Measurements from ENCODE around the gene KLHL22. TPM values are rescaled to one million over a fixed set of nuclear protein-coding genes. Genes with fewer than 3 reads are reported as not detected.

Gene KLHL22
- total RNA-seq, 1 experiment from 2014 or later: 36.2 TPM

DNA sequence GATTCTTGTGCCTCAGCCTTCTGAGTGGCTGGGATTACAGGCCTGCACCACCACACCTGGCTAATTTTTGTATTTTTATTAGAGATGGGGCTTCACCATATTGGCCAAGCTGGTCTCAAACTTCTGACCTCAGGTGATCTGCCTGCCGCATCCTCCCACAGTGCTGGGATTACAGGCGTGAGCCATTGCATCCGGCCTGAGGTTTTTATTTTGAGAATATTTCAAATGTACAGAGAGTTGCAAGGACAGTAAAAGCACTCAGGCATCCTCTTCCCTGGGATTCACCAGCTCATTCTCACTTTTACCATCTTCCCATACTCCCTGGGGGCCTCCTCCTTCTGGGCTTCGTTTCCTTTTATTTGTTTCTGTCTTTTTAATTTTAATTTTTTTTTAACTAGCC is 24.0 kb upstream of the KLHL22 start:
- POLR2A ChIA-PET (ENCODE audit: low non-redundant PET): no interaction called here
- intact Hi-C loops (cut with micrococcal nuclease; ENCODE audit: unreplicated experiment): no loop called here
- BruUV-seq (replicated peaks): no TSS peak

DNA sequence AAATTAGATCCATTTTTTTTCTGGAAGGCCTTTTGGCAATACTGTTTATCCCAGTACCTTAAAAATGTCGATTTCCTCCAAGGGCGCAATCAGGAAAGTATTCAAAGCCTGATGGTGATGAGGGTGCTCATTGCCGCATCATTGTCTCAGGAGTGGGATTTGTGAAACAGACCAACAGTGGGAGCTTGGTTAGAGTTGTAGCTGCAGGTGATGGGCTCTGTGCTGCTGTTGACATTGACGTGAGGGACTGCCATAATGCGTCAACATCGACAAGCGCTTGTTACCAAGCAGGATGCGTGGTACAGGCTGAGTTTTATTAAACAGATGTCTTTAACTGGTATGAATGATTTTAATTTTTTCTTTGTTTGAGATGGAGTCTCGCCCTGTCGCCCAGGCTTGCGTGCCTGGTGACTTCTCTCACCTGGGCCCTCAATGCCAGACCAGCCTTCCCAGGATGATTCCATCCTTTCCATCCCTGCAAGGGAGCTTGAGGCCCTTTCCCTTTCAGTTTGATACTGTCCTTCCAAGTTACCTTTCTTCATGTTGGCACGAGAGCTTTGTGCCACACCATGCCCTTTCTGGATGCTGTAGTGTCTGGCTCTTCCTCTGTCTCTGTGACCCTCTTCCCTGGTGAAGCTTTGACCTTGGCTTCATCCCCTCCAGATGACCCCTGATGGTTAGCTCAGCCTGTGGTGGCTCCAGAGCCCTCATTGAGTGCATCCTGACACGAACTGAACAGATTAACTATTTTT is 22.4 kb upstream of the KLHL22 start:
- peaks cover 34% of the 10 kb centered on the region for H3K4me1 ChIP-seq (ENCODE audit: insufficient read depth, low read length, poor library complexity, severe bottlenecking)
- no peak overlapping the region for H3K4me3 ChIP-seq (ENCODE audit: low read depth, low read length, poor library complexity, severe bottlenecking)
- TF ChIP-seq EZH2 (IDR thresholded peaks at IDR 0.05; ENCODE audit: borderline replicate concordance, low read depth, low read length, poor library complexity, severe bottlenecking): no peak
- TF ChIP-seq, protein P1, sequence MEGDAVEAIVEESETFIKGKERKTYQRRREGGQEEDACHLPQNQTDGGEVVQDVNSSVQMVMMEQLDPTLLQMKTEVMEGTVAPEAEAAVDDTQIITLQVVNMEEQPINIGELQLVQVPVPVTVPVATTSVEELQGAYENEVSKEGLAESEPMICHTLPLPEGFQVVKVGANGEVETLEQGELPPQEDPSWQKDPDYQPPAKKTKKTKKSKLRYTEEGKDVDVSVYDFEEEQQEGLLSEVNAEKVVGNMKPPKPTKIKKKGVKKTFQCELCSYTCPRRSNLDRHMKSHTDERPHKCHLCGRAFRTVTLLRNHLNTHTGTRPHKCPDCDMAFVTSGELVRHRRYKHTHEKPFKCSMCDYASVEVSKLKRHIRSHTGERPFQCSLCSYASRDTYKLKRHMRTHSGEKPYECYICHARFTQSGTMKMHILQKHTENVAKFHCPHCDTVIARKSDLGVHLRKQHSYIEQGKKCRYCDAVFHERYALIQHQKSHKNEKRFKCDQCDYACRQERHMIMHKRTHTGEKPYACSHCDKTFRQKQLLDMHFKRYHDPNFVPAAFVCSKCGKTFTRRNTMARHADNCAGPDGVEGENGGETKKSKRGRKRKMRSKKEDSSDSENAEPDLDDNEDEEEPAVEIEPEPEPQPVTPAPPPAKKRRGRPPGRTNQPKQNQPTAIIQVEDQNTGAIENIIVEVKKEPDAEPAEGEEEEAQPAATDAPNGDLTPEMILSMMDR (conservative IDR thresholded peaks at IDR 0.05; ENCODE audit: low read depth, low read length): no peak
- BruUV-seq (replicated peaks): no TSS peak
- no peaks in the 10 kb centered on the region for H3K27me3 ChIP-seq (replicated peaks; ENCODE audit: insufficient read depth, low read depth, low read length, poor library complexity)
- intact Hi-C loops (cut with micrococcal nuclease; ENCODE audit: unreplicated experiment): no loop called here
- POLR2A ChIA-PET (ENCODE audit: low non-redundant PET): interaction anchor here (0.7 kb wide), 1 partner anchor 383 kb away, joined by 3 read pairs; no protein-coding TSS in a partner anchor
- peaks cover 6% of the 10 kb centered on the region for H3K36me3 ChIP-seq (ENCODE audit: insufficient read depth, low read length, poor library complexity, severe bottlenecking)
- no peak for DNase-seq (ENCODE audit: low spot score)
- H3K27ac ChIP-seq (ENCODE audit: low read depth, low read length, poor library complexity, severe bottlenecking): peak overlapping the region; percentile 39
- CTCF ChIA-PET: no interaction called here
- H3K9me3 ChIP-seq (ENCODE audit: low read depth, low read length, poor library complexity, severe bottlenecking): no peaks in the 10 kb centered on the region

More for the DNA sequence above, 24.0 kb upstream of the KLHL22 start:
- Histone ChIP-seq H3K36me3 (ENCODE audit: insufficient read depth, low read length, poor library complexity, severe bottlenecking) (peaks cover 6% of the 10 kb centered on the region), H3K27ac (ENCODE audit: low read depth, low read length, poor library complexity, severe bottlenecking) (peak overlapping the region; percentile 83), H3K27me3 (replicated peaks; ENCODE audit: insufficient read depth, low read depth, low read length, poor library complexity) (no peaks in the 10 kb centered on the region), H3K9me3 (ENCODE audit: low read depth, low read length, poor library complexity, severe bottlenecking) (no peaks in the 10 kb centered on the region), H3K4me1 (ENCODE audit: insufficient read depth, low read length, poor library complexity, severe bottlenecking) (peaks cover 50% of the 10 kb centered on the region), H3K4me3 (ENCODE audit: low read depth, low read length, poor library complexity, severe bottlenecking) (no peak overlapping the region)
- peak; percentile 51 for DNase-seq (ENCODE audit: low spot score)
- TF ChIP-seq, protein P1 (conservative IDR thresholded peaks at IDR 0.05; ENCODE audit: low read depth, low read length): no peak
- TF ChIP-seq EZH2 (IDR thresholded peaks at IDR 0.05; ENCODE audit: borderline replicate concordance, low read depth, low read length, poor library complexity, severe bottlenecking): no peak
- CTCF ChIA-PET: interaction anchor here (0.5 kb wide), 1 partner anchor 24 kb away, joined by 6 read pairs; the partner anchor contains the start of gene KLHL22

DNA sequence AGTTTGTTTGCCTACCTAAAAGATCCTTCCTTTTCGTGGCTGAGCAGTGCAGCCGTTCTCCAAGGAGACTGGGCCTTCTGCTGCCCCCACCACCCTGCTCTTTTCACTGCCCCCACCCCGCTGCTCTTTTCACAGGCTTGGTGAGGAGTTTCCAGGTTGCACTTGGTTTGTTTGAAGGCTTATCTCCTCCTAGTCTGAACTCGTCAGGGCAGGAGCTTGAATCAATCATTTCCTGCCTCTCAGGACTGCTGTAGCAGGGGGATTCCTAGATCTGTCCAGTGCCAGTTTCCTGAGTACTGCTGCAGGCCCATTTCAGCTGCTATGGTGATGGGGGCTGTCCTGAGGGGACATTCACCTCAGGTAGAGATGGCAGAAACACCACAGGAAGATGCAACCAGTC is 21.8 kb upstream of the KLHL22 start:
- no peaks in the 10 kb centered on the region for H3K9me3 ChIP-seq (ENCODE audit: low read depth, low read length, poor library complexity, severe bottlenecking)
- H3K36me3 ChIP-seq (ENCODE audit: insufficient read depth, low read length, poor library complexity, severe bottlenecking): peaks cover 6% of the 10 kb centered on the region
- H3K4me3 ChIP-seq (ENCODE audit: low read depth, low read length, poor library complexity, severe bottlenecking): no peak overlapping the region
- TF ChIP-seq, protein P1 (conservative IDR thresholded peaks at IDR 0.05; ENCODE audit: low read depth, low read length): no peak
- DNase-seq (ENCODE audit: low spot score): no peak
- no peaks in the 10 kb centered on the region for H3K27me3 ChIP-seq (replicated peaks; ENCODE audit: insufficient read depth, low read depth, low read length, poor library complexity)
- peaks cover 31% of the 10 kb centered on the region for H3K4me1 ChIP-seq (ENCODE audit: insufficient read depth, low read length, poor library complexity, severe bottlenecking)
- CTCF ChIA-PET: no interaction called here
- intact Hi-C loops (cut with micrococcal nuclease; ENCODE audit: unreplicated experiment): no loop called here
- no TSS peak for BruUV-seq (replicated peaks)
- peak overlapping the region; percentile 23 for H3K27ac ChIP-seq (ENCODE audit: low read depth, low read length, poor library complexity, severe bottlenecking)
- POLR2A ChIA-PET (ENCODE audit: low non-redundant PET): interaction anchor here (0.7 kb wide), 1 partner anchor 384 kb away, joined by 3 read pairs; no protein-coding TSS in a partner anchor
